ENCODE data around the gene CDH23.

CDH23 gene

DNA sequence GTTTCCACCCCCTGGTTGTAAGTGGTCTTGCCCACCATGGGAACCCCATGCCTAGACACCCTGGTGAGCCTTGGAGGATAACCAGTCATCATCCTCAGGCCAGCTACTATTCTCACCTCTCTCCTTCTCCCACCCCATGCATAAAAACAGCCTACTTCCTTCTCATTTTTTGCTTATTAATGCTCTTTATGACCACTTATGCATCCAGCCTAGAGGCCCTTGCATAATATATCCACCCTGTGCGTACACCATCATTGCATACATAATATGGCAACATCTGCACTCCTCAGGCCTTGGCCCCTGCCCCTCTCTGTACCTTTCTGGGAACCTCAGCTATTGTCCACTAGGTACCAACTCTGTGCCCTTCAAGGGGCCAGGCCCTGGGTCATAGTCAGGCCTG lies 91.0 kb downstream of the CDH23 start:
- DNase-seq, result no peak

DNA sequence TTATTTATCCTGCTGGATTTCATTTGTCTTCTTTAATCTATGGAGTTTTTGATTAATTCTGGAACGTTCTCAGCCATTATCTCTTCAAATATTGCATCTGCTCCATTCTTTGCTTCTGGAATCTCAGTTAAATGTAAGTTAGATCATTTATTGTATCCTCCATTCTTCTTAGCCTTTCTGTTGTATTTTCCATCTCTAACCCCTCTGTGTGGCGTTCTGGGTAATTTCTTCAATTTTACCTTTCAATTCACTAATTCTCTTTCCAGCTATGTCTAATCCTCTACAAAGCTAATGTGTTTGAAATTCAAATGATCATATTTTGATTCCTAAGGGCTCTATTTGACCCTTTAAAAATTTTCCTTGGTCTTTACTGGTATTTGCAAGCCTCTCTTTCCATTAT lies 92.4 kb downstream of the CDH23 start:
- no peak for DNase-seq

DNA sequence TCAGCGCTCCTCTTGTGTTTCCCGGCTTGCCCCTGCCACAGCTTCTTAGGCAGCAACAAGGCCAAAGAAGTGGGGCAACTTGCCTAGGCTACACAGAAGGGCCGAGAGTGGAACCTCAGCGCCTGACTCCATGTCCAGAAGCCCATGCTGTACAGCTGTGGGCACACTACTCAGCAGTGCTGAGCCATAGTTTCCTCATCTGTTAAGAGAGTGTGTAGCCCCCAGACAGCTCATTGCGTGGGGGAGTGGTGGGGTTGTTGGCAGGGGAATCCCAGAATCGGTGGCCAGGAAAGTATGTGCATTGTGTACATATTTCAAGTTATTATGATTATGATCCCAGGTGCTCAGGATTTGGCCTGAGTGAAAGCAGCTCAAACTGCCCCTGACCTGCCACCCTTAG lies 96.2 kb downstream of the CDH23 start:
- DNase-seq, result no peak

DNA sequence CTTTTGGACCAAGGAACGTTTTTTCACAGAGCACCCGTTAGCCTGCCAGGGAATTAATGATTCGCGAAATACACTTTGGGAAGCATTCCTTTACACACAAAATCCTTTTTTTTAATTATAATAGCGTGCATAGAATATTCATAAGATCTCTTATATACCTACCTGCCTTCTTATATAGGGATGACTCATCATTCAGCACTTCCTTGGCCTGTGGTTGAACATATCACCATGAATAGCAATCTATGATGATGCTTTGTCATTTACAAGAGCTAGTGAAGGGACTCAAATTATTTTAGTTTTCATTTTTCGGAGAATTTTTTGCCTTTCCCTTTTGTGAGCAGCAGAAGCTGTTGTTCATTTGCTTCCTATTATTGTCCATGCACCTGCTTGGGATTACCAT lies 97.0 kb downstream of the CDH23 start:
- no peak for DNase-seq

DNA sequence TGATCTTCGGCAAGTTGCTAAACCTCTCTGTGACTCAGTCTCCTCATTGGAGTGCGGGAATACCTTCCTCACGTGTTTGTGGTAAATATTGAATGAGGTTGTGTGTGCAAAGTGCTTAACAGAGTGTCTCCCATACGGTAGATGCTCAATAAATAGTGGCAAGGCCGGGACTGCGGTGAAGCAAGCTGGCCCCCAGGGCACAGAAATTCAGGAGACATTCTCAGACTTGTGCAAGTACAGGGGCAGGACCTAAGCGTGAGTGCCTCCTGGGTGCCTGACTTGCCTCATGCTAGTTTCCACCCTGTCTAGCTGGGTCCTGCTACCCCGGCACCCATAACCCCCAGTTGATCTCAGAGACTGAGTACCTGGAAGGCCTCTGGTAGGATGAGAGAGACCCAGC lies 97.8 kb downstream of the CDH23 start:
- no peak for DNase-seq

DNA sequence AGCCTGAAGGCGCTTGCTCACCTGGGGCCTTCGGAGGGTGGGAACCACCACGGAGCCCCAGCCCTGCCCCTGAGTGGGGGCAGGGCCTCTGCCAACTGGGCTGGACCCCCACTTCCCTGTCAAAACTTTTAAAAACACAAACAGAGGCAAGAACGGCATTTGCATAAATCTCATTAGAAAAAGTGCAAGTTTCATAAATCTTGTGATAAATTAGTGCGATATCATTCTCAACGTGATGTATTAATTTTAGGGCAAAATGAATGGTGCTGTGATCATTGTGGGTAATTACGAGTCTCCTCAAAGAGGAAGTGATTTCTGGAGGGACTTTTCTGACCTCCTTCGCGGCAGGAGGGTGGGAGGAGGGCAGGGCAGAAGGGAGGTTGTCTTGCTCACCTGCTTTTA lies 98.3 kb downstream of the CDH23 start:
- DNase-seq, result no peak

GRCh38 chr10:71496927-71497762 lies 100.4 kb downstream of the CDH23 start:
- no peak for DNase-seq

GRCh38 chr10:71497763-71498326 lies 101.1 kb downstream of the CDH23 start:
- DNase-seq, result no peak

DNA sequence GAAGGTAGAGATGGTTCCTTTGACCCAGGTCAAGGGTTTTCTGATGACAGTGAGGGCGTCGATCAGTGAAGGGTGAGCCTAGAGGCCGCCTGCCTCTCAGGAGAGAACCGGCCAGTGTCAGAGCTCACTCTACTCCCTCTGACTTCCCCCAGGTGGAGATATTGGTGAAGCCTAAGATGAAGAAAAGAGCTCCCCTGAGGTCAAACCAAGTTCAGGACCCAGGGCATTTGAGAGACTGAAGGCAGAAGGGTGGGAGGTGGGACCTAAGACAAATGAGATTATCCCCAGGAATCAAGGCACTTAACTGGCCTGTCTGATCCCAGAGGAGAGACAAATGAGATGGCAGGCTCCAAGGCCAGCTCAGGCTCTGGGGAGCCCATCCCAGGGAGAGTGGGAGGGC lies 104.7 kb downstream of the CDH23 start:
- DNase-seq, result no peak

DNA sequence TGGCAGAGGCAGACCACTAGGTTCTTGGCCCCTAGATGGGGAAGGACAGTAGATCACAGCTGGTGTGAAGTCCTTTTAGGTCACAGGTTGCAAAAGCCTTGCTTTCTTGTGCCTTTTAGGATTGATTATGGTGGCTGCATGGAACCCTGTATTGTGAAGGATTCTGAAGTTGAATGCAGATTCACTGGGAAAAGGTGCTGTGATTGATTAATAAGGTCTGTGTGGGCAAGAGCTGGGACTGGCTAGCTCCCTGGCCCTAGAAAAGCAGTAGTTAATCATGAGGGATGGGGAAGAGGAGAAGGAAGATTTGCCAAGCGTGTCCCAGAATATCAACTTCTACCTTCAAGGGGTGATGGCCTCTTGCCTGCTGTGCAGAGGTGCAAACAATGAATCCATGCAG lies 105.5 kb downstream of the CDH23 start:
- no peak for DNase-seq

GRCh38 chr10:71502851-71503250 lies 106.1 kb downstream of the CDH23 start:
- DNase-seq, result no peak

DNA sequence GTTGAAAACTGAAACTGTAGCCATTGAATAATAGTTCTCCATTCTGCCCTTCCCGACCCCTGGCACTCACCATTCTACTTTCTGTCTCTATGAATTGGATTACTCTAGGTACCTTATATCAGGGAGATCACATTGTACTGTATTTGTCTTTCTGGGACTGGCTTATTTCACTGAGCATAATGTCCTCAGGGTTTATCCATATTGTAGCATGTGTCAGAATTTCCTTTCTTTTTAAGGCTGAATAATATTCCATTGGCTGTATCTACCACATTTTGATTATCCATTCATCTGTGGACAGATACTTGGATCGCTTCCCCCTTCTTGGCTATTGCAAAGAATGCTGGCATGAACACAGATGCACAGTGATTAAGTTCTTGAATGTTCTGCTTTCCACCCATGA lies 107.4 kb downstream of the CDH23 start:
- DNase-seq, result no peak

DNA sequence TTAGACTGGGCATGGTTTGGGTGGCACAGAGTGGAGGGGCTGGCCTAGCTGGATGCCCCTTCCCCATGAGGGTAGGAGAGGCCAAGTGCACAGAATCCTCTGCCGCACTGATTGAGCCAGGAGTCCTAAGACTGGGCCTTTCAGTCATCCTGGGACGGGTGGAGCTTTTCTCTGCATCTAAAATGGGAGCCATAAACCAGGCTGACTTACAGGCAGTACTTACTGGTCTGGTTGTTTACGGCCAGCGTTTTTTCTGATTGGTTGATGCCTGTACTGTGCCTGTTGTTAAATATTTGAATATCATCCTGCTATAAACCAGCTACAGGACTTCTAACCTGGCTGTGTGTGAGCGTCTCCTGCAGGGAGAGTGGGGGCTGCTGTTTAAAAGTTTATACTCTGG lies 107.8 kb downstream of the CDH23 start:
- DNase-seq, result no peak

DNA sequence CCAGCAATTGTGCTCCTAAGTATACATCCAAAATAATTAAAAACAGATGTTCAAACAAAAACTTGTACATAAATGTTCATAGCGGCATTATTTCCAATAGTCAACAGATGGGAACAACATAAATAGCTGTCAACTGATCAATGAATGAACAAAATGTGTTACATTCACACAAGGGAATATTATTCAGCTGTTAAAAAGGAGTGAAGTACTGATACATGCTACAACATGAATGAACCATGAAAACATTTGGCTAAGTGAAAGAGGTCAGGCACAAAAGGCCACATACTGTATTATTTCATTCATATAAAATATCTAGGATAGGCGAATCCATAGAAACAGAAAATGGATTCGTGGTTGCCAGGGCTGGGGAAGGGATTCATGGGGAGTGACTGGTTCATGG lies 109.1 kb downstream of the CDH23 start:
- DNase-seq, result no peak

GRCh38 chr10:71509444-71509843 lies 112.7 kb downstream of the CDH23 start:
- no peak for DNase-seq

- DNase-seq, result no peak
Measured at GRCh38 chr10:71511206-71511605, 114.5 kb downstream of the CDH23 start.

DNA sequence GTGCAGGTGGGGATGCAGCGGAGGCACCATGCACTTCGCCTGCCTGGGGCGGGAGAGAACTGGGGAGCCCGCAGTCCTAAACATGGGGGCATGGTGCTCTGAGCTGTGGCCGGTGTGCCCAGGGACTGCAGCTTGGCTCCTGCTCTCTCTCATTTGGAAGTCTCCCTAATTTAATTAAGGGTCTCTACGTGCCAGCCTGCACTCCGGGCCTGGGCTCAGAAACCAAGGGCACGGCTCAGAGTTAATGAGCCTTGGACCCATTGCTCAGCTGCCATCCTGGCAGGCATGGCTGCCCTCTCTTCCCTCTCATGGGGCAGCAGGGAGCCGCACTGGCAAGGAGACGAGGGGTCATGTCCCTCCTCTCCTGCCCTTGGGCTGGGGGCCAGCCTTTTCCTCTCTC lies 115.6 kb downstream of the CDH23 start:
- DNase-seq, result no peak

GRCh38 chr10:71512761-71513539 lies 116.2 kb downstream of the CDH23 start:
- no peak for DNase-seq

GRCh38 chr10:71513540-71513853 lies 116.8 kb downstream of the CDH23 start:
- DNase-seq, result no peak

GRCh38 chr10:71513936-71514335 lies 117.2 kb downstream of the CDH23 start:
- DNase-seq, result no peak

- DNase-seq, result no peak
Measured at GRCh38 chr10:71515531-71516172, 118.9 kb downstream of the CDH23 start.

DNA sequence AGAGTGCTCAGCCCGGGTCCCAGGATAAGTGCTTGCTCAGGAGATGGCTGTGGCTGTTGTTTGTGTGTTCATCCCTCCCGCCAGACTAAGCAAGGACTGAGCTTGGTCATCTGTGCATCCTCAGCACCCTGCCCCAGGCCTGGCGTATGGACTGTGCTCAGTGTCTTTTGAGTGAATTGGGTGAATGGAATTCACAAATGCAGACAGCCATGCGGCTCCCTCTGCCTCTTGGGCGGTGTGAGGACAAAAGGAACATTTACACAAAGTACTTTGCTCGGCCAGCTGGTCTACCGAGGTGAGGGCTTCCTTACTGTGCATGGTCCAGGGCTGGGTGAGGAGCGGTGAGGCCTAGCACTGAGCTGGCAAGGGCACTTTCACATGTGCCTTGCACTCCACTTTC lies 120.2 kb downstream of the CDH23 start:
- no peak for DNase-seq

GRCh38 chr10:71517298-71518169 lies 120.8 kb downstream of the CDH23 start:
- no peak for DNase-seq
